Pancreas (tissue), 10 donors: ENCODE data around the gene SIGLEC10. TPM values are rescaled to one million over a fixed set of nuclear protein-coding genes. Genes with fewer than 3 reads are reported as not detected.

ENCODE experiments used
- ATAC-seq, 4 donors: fragments of 200-7000 bp; cut with Tn5 transposase; one replicate each; pipeline versions ENCODE4 v1.8.0 to v1.9.1; 2020; ENCODE audit warnings: mild to moderate bottlenecking in 4 of 4, moderate library complexity in 4 of 4
- DNase-seq, 6 donors: peaks; one replicate each; pipeline ENCODE4 v3.0.0-alpha.2; 2020
- FAIRE-seq: peaks from 2 replicates; lab custom pipeline; 2012; peaks lifted over from hg19 to GRCh38; lab: Jason Lieb, UNC
- H3K27ac ChIP-seq, 4 donors: fragments of 200-600 bp; sonication (generic); 1 replicate in 3 of 4; 2 replicates in 1 of 4; pipeline versions ENCODE4 v1.5.0 to v1.8.0; 2020
- H3K27me3 ChIP-seq, 4 donors: fragments of 200-600 bp; one replicate each; pipeline ENCODE4 v1.8.0; 2021
- H3K36me3 ChIP-seq, 3 donors: fragments of 200-600 bp; sonication (generic) in 1 of 3; one replicate each; pipeline versions ENCODE4 v1.5.0 to v1.8.0; 2020 to 2021
- H3K4me1 ChIP-seq, 3 donors: fragments of 200-600 bp; one replicate each; pipeline ENCODE4 v1.8.0; 2021
- H3K4me3 ChIP-seq, 4 donors: fragments of 200-600 bp; sonication (generic) in 2 of 4; one replicate each; pipeline versions ENCODE4 v1.5.0 to v1.8.0; 2020 to 2021
- H3K9me3 ChIP-seq, 4 donors: fragments of 200-600 bp; one replicate each; pipeline ENCODE4 v1.8.0; 2021
- CTCF ChIP-seq, 4 donors: fragments of 200-600 bp; sonication (generic) in 3 of 4; IDR thresholded peaks; one replicate each; pipeline versions ENCODE4 v1.5.0 to v1.8.0; 2021; ENCODE audit warnings: antibody characterized with exemption in 4 of 4
- WGBS, 2 donors: extraction: QIAGEN DNeasy Blood & Tissue Kit; methylation state at CpG; one replicate each; pipeline ENCODE4 v1.1.7; 2013; 5-methylcytosine and 5-hydroxymethylcytosine counted together
- intact Hi-C, 3 donors: fragments of 100-400 bp; cut with DNase I; formaldehyde crosslinking; loops; one replicate each; pipeline versions ENCODE4 v1.11.1 to v1.14.2; 2022
- polyA plus RNA-seq, 2 donors: library from polyadenylated mRNA; stranded (reverse); fragments of 200-250 nt; gene quantifications; one replicate each; pipeline ENCODE4 v1.2.3, GENCODE V29; 2013
- total RNA-seq, 6 donors: library from RNA; stranded (reverse); fragmentation: NEBNext Ultra II Directional in 4 of 6; extraction: Animal tissue kit (Norgen Biotek cat#: 25700) in 4 of 6; gene quantifications; one replicate each; pipeline versions ENCODE4 v1.2.1 to v1.2.4, GENCODE V29; 2021 to 2023
- donor health status: healthy with polysubstance abuse.
- donor health status: DM: no; HTN: no; CAD: no; lungs with moderate emphysema.
- donor health status: DM: no; HTN: no; CAD: no.
- donor health status: control.
- donor health status: control.
- donor health status: Bipolar disorder and iron deficiency.
- donor health status: DM: yes; HTN: yes; CAD: no.
- donor health status: DM: no; HTN: no; CAD: no.
- donor health status: DM: no; HTN: no; CAD: no.
- donor health status: DM: yes; HTN: yes; CAD: no.

SIGLEC10 gene
- total and polyA plus RNA-seq, 8 donors = 0.08 to 10.1 (median 1.7) TPM

DNA sequence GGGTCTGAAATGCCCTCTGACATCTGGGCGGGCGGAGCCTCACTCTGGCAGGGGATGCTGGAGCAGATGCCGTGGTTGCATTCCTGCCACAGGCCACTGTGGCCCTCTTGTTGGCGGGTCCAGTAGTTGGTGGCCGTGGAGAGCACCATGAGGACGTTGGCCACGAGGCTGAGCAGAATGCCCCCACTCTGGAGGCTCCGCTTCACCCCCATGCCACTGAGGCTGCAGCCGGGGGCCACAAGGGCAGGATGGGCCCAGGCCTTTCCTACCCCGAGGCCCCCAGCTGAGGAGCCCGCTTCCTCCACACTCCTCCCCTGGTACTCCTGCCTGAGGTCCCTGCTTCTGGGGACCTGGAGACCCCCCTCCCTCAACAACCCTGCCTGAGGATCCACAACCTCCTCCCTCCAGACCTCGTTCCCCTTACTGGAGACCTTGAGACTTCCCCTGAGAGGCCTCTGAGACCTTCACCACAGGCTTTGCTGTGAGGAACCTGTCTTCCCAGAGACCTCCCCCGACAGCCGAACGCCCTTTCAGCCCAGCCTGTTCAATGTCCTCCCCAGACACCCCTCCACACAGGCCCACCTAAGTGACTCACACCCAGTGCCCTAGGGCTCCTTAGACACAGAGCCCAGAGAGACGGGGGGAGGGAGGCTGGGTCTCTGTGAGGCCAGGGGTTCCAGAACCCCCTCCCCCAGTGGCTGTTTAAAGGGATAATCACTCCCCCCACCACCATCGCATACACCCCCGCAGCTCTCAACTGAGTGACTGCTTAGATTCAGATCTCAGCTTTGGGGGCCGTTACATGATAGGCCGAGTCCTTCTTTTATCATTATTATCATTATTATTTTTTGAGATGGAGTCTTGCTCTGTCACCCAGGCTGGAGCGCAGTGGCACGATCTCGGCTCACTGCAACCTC is 48.8 kb downstream of the SIGLEC10 start, which contains the start of gene CLDND2:
TSS of gene CLDND2 (minus strand) at position 638 of the 917 bp plus-strand sequence. CDS start at position 212, 426 bp downstream.
- no peak for FAIRE-seq
- WGBS, 2 donors = 69 to 70% methylated on average over 22 to 23 of the region's 23 CpGs
- H3K4me3 ChIP-seq = peak within 1 kb of the TSS; percentile 49 to 81 (median 59)
- H3K27me3 ChIP-seq = no peaks in the 10 kb centered on the region
- peaks cover 3 to 6% (median 5%) of the 10 kb centered on the region in 3 donors for H3K4me1 ChIP-seq
- H3K27ac ChIP-seq = peak within 1 kb of the TSS; percentile 9 to 97 (median 96)
- no peaks in the 10 kb centered on the region for H3K9me3 ChIP-seq
- intact Hi-C loops = no loop called here
- H3K36me3 ChIP-seq = no peaks in the 10 kb centered on the region
- DNase-seq = peak in 2 of 6 donors; percentile 16 to 38
- no peak for TF ChIP-seq CTCF (IDR thresholded peaks at IDR 0.05)
- no peak for ATAC-seq

DNA sequence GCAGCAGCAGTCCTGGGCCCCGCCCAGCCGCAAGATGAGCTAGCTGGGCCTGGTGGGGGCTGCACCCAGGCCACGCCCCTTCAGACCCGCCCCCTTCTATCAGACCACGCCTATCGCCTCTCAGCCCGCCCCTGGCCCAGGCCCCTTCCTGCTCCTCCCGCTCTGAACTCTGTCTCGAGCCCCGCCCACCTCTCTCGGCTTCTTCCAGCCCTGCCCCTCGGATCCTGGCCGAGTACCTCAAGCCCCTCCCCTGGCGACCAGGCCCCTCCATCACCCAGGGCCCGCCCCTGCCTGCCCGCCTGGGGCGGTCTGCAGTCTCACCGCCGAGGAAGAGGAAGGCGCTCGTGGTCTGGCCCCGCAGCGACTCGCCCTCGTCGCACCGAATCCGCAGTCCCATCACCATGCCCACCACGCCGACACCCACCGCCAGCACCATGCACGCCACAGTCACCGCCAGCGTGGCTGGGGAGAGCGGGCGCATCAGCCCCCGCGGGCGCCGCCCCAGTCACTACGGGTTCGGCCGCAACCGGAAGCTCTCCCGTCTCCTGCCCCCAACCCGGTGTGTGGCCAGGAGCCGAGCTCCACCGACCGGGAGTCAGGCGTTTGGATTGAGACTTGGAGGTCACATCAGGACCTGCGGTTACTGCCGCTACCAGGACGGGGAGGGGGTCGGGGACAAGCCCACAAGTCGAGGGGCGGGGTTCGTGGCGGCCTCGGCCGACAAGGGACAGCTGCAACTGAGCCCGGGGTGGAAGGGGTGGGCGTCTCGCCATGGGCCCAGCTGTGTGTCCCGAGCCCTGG is 49.7 kb downstream of the SIGLEC10 start:
- TF ChIP-seq CTCF (IDR thresholded peaks at IDR 0.05) = no peak
- Histone ChIP-seq H3K36me3 (no peaks in the 10 kb centered on the region), H3K9me3 (no peaks in the 10 kb centered on the region), H3K27ac (peak overlapping the region; percentile 93 to 97 (median 96)), H3K27me3 (no peaks in the 10 kb centered on the region), H3K4me3 (peak overlapping the region; percentile 49 to 81 (median 59)), H3K4me1 (peaks cover 3 to 6% (median 5%) of the 10 kb centered on the region in 3 donors)
- peak; percentile 98 to 100 (median 99) for DNase-seq
- intact Hi-C loops = no loop called here
- peak; percentile 86 to 91 (median 88) for ATAC-seq
- peak; percentile 83 for FAIRE-seq
- 1% methylated on average over 55 to 64 of the region's 64 CpGs for WGBS, 2 donors

GRCh38 chr19:51367255-51367564 is 50.2 kb downstream of the SIGLEC10 start:
- TF ChIP-seq CTCF (IDR thresholded peaks at IDR 0.05) = no peak
- H3K27ac ChIP-seq = peak overlapping the region; percentile 93 to 97 (median 96)
- H3K9me3 ChIP-seq = no peaks in the 10 kb centered on the region
- FAIRE-seq = no peak
- intact Hi-C loops = no loop called here
- peak in 3 of 6 donors; percentile 63 to 84 (median 67) for DNase-seq
- H3K36me3 ChIP-seq = no peaks in the 10 kb centered on the region
- peak overlapping the region; percentile 48 to 81 (median 59) for H3K4me3 ChIP-seq
- whole genome bisulfite sequencing, 2 donors = 0% methylated on average over 10 to 15 of the region's 15 CpGs
- H3K27me3 ChIP-seq = no peaks in the 10 kb centered on the region
- peak in 3 of 4 donors; percentile 0 for ATAC-seq
- peaks cover 3 to 6% (median 5%) of the 10 kb centered on the region in 3 donors for H3K4me1 ChIP-seq

DNA sequence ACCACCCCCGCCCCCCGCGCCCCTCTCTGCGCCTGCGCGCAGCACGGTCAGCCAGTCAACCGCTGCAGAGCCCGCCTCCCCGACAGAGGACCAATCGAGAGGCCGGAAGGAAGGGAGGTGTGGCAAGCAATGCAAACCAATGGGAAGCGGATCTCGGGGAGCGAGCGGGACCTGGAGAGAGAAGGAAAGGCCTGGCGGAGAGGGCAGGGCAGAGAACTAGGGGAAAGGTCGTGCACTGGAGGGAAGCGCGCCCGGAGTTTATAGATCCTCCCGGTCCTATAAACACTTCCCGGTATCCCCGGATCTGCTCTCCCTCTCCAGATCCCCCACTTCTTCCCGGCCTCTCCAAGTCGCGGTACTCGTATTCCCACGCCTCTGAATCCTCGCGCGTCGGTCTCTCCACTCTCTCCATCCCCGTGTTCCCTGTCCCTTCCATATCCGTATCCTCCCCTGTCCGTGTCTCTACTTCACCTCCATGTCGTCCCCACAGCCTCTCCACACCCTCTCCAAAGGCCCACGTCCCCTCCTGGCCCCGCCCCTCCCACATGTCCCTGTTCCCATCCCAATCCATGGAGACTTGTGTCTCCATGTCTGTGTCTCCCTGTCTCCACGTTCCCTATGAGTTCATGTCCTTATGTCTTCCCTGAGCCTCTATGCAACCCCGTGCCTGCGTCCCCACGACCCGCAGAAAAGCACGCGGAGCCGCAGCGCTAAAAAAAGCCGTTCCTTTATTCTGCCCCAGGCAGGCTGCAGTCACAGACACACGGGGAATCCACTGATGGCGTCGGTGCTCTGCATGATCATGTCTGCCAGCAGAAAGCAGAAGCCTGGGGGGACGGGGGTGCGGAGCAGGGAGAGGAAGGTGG is 50.8 kb downstream of the SIGLEC10 start:
- peak; percentile 92 to 99 (median 98) for DNase-seq
- peak overlapping the region; percentile 93 to 97 (median 96) for H3K27ac ChIP-seq
- ATAC-seq = peak; percentile 80 to 88 (median 84)
- FAIRE-seq = no peak
- no peaks in the 10 kb centered on the region for H3K36me3 ChIP-seq
- WGBS, 2 donors = 0 to 1% methylated on average over 53 to 54 of the region's 54 CpGs
- H3K4me3 ChIP-seq = peak overlapping the region; percentile 48 to 81 (median 59)
- intact Hi-C loops = no loop called here
- H3K9me3 ChIP-seq = no peaks in the 10 kb centered on the region
- peaks cover 3 to 6% (median 5%) of the 10 kb centered on the region in 3 donors for H3K4me1 ChIP-seq
- no peaks in the 10 kb centered on the region for H3K27me3 ChIP-seq
- TF ChIP-seq CTCF (IDR thresholded peaks at IDR 0.05) = no peak
